SU-DHL-6 (cell line): ENCODE data around the gene CSPG5.

Experiments used
- EZH2phosphoT487 ChIP-seq: fragments of 200-600 bp; sonication (generic), shearing (Covaris generic); conservative IDR thresholded peaks from 2 replicates; pipeline ENCODE4 v1.6.1; 2018; ENCODE audit warnings: mild to moderate bottlenecking, antibody characterized with exemption, low read length, moderate library complexity, mixed read lengths
- TF ChIP-seq, protein P1 (sequence below): fragments of 200-600 bp; sonication (generic); IDR thresholded peaks from one replicate; pipeline ENCODE4 v1.5.1; 2017; ENCODE audit warnings: antibody characterized with exemption, mild to moderate bottlenecking, low read length, moderate library complexity; ENCODE audit not compliant: insufficient read depth, poor library complexity, severe bottlenecking

DNA sequence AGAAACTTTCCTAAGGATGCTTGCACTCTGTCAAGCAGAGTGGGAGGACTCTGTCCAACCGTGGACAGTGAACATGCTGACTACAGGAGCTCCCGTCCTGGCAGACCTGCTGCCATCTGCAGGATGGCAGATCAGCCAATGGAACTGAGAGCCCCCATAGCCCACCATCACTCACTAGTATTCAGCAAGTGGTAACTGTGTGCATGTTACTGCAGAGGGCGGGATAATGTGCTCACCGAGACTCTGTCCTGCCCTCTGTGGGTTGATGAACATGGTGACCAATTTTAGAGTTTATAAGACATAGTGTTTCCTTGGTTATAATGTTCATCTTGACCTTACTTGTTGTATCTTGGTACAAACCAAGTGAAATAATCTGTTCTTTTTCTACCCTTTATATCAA is 11.5 kb downstream of the CSPG5 start:
- TF ChIP-seq, protein P1, sequence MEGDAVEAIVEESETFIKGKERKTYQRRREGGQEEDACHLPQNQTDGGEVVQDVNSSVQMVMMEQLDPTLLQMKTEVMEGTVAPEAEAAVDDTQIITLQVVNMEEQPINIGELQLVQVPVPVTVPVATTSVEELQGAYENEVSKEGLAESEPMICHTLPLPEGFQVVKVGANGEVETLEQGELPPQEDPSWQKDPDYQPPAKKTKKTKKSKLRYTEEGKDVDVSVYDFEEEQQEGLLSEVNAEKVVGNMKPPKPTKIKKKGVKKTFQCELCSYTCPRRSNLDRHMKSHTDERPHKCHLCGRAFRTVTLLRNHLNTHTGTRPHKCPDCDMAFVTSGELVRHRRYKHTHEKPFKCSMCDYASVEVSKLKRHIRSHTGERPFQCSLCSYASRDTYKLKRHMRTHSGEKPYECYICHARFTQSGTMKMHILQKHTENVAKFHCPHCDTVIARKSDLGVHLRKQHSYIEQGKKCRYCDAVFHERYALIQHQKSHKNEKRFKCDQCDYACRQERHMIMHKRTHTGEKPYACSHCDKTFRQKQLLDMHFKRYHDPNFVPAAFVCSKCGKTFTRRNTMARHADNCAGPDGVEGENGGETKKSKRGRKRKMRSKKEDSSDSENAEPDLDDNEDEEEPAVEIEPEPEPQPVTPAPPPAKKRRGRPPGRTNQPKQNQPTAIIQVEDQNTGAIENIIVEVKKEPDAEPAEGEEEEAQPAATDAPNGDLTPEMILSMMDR: no peak
- TF ChIP-seq EZH2phosphoT487: no peak
